Common myeloid progenitor, CD34-positive (primary cell): ENCODE results near the gene SEMA6B.
"Not testable (repeated sequence)": the region's sequence is repeated elsewhere in the genome, so short reads cannot be mapped to it uniquely, and the experiment has no call there.

Experiments used
- CTCF ChIA-PET: fragments of 350-600 bp; sonication (Branson Sonifier 250); formaldehyde crosslinking; loops from one replicate; lab custom pipeline; 2021; ENCODE audit warnings: antibody characterized with exemption; lab: Charles Lee
- POLR2A ChIA-PET: fragments of 350-600 bp; sonication (Branson Sonifier 250); formaldehyde crosslinking; loops from one replicate; lab custom pipeline; 2021; ENCODE audit warnings: antibody characterized with exemption; lab: Charles Lee
- DNase-seq, 3 donors: peaks; one replicate each; pipeline versions ENCODE4 v3.0.0 to v3.0.0-alpha.2; 2013
- H3K27ac ChIP-seq, 2 experiments: 1 replicate in 1 of 2; 2 replicates in 1 of 2; pipeline ENCODE4 v1.7.0; 2013; ENCODE audit warnings: inconsistent platforms in 2 of 2, low read length in 2 of 2, mild to moderate bottlenecking in 2 of 2, low read depth in 1 of 2, moderate library complexity in 1 of 2; ENCODE audit not compliant: severe bottlenecking in 2 of 2, insufficient read depth in 1 of 2, poor library complexity in 1 of 2
- H3K27me3 ChIP-seq, 5 experiments: replicated peaks in 2 of 5; 1 replicate in 3 of 5; 2 replicates in 2 of 5; pipeline versions ENCODE4 v1.6.1 to v1.7.0; 2013; ENCODE audit warnings: low read length in 4 of 5, mild to moderate bottlenecking in 2 of 5, moderate library complexity in 2 of 5, inconsistent platforms in 1 of 5; ENCODE audit not compliant: insufficient read depth in 5 of 5, control insufficient read depth in 4 of 5
- H3K36me3 ChIP-seq, 4 experiments: 1 replicate in 2 of 4; 2 replicates in 2 of 4; pipeline versions ENCODE4 v1.6.1 to v1.7.0; 2013; ENCODE audit warnings: low read length in 3 of 4, control low read depth in 1 of 4, mild to moderate bottlenecking in 1 of 4; ENCODE audit not compliant: control insufficient read depth in 4 of 4, insufficient read depth in 4 of 4
- H3K4me1 ChIP-seq, 4 experiments: 1 replicate in 3 of 4; 2 replicates in 1 of 4; pipeline versions ENCODE4 v1.6.1 to v1.7.1; 2013; ENCODE audit warnings: low read length in 3 of 4, mild to moderate bottlenecking in 3 of 4, control low read depth in 1 of 4, inconsistent platforms in 1 of 4, moderate library complexity in 1 of 4; ENCODE audit not compliant: control insufficient read depth in 4 of 4, insufficient read depth in 4 of 4; ENCODE audit errors: control extremely low read depth in 1 of 4
- H3K4me3 ChIP-seq, 7 experiments: 1 replicate in 4 of 7; 2 replicates in 3 of 7; pipeline versions ENCODE4 v1.5.1 to v1.7.0; 2013; ENCODE audit warnings: mild to moderate bottlenecking in 7 of 7, low read length in 6 of 7, moderate library complexity in 6 of 7, inconsistent platforms in 2 of 7, low read depth in 2 of 7, control low read depth in 1 of 7; ENCODE audit not compliant: insufficient read depth in 4 of 7, control insufficient read depth in 1 of 7; ENCODE audit errors: extremely low read depth in 1 of 7
- H3K9me3 ChIP-seq, 5 experiments: 1 replicate in 4 of 5; 2 replicates in 1 of 5; pipeline versions ENCODE4 v1.6.1 to v1.7.1; 2013; ENCODE audit warnings: low read length in 4 of 5, mild to moderate bottlenecking in 2 of 5, inconsistent platforms in 1 of 5, low read depth in 1 of 5, moderate library complexity in 1 of 5; ENCODE audit not compliant: control insufficient read depth in 4 of 5, insufficient read depth in 2 of 5; ENCODE audit errors: control extremely low read depth in 1 of 5
- WGBS: methylation state at CpG from one replicate; pipeline ENCODE4 v1.1.5; 2013; ENCODE audit not compliant: insufficient coverage; 5-methylcytosine and 5-hydroxymethylcytosine counted together

SEMA6B gene

GRCh38 chr19:4595158-4595557 lies 35.7 kb upstream of the SEMA6B start:
- H3K36me3 ChIP-seq, POLR2A ChIA-PET, DNase-seq, H3K27ac ChIP-seq, H3K9me3 ChIP-seq, H3K4me3 ChIP-seq: not testable (repeated sequence)
- Histone ChIP-seq H3K4me1 (peaks cover 0 to 17% (median 16%) of the 10 kb centered on the region in 4 experiments), H3K27me3 (peaks cover 0 to 40% (median 10%) of the 10 kb centered on the region in 5 experiments)
- whole genome bisulfite sequencing: 97% methylated on average over 7 of the region's 9 CpGs
- CTCF ChIA-PET: interaction anchor here (1.2 to 6.9 kb wide), 6 partner anchors 10 to 42 kb away, joined by 3 to 32 read pairs (median 7); no protein-coding TSS in a partner anchor

- Histone ChIP-seq H3K36me3 (no peaks in the 10 kb centered on the region), H3K9me3 (no peaks in the 10 kb centered on the region), H3K4me3 (no peak overlapping the region), H3K4me1 (peaks cover 0 to 18% (median 16%) of the 10 kb centered on the region in 4 experiments), H3K27me3 (peaks cover 0 to 40% (median 10%) of the 10 kb centered on the region in 5 experiments), H3K27ac (no peak overlapping the region)
- 64% methylated on average over 6 of the region's 9 CpGs for WGBS
- POLR2A ChIA-PET: interaction anchor here (1.5 kb wide), 1 partner anchor 40 kb away, joined by 4 read pairs; no protein-coding TSS in a partner anchor
- peak in 1 of 3 donors; percentile 28 for DNase-seq
- CTCF ChIA-PET: interaction anchor here (1.0 to 6.9 kb wide), 11 partner anchors 9 to 43 kb away, joined by 3 to 37 read pairs (median 5); no protein-coding TSS in a partner anchor
Measured at GRCh38 chr19:4594201-4594600, 34.7 kb upstream of the SEMA6B start.

DNA sequence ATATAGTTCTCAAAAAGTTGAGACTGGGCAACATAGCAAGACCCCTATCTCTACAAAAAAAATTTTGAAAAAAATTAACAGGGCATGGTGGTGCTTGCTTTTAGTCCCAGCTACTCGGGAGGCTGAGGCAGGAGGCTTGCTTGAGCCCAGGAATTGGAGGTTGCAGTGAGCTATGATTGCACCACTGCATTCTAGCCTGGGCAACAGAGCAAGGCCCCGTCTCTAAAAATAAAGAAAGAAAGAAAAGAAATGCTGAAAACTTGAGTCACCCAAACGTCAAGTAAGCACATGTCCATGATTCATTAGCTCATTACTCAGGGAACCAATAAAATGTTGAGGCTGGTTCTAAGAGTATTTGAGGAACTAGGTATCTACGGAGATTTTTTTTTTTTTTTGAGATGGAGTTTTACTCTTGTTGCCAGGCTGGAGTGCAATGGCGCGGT lies 33.9 kb upstream of the SEMA6B start:
- Histone ChIP-seq H3K9me3 (no peaks in the 10 kb centered on the region), H3K4me1 (peaks cover 0 to 15% (median 10%) of the 10 kb centered on the region in 4 experiments), H3K36me3 (no peaks in the 10 kb centered on the region), H3K27me3 (peaks cover 0 to 36% (median 10%) of the 10 kb centered on the region in 5 experiments), H3K27ac (no peak overlapping the region), H3K4me3 (no peak overlapping the region)
- 56% methylated on average over 3 of the region's 6 CpGs for WGBS
- peak; percentile 85 to 95 (median 93) for DNase-seq
- POLR2A ChIA-PET: interaction anchor here (0.8 to 1.5 kb wide), 2 partner anchors 41 to 46 kb away, joined by 3 to 4 read pairs; partner anchors contain the start of gene TNFAIP8L1
- CTCF ChIA-PET: interaction anchor here (1.2 to 5.2 kb wide), 6 partner anchors 11 to 44 kb away, joined by 3 to 37 read pairs (median 8); no protein-coding TSS in a partner anchor

- H3K4me3 ChIP-seq: no peak overlapping the region
- no peak overlapping the region for H3K27ac ChIP-seq
- peaks cover 0 to 36% (median 10%) of the 10 kb centered on the region in 5 experiments for H3K27me3 ChIP-seq
- no peaks in the 10 kb centered on the region for H3K36me3 ChIP-seq
- no peaks in the 10 kb centered on the region for H3K9me3 ChIP-seq
- POLR2A ChIA-PET: no interaction called here
- DNase-seq: no peak
- CTCF ChIA-PET: interaction anchor here (0.7 to 5.2 kb wide), 10 partner anchors 14 to 1219 kb away, joined by 3 to 37 read pairs (median 3); partner anchors contain the start of gene SEMA6B
- WGBS: 75% methylated on average over 1 of the region's 5 CpGs
- peaks cover 0 to 9% (median 5%) of the 10 kb centered on the region in 4 experiments for H3K4me1 ChIP-seq
Measured at GRCh38 chr19:4592445-4592844, 33.0 kb upstream of the SEMA6B start.

DNA sequence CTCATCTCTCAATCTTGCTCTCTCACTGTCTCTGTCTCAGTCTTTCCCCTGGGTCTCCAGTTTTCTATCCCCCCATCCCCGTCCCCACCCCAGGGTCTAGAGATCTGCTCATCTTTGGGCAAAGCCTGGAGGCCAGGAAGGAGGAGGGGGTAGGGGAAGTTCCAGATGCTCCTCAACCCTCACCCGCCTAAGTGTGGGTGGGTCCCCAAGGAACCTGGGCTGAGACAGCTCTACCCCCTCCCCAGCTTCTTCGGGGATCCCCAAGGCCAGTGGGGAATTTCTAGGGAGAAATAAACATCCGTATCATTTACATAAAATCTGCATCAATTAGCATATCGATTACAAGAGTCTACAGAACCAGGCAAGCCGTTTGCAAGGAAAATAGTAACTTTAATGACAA lies 31.8 kb upstream of the SEMA6B start:
- WGBS: 50% methylated on average over 2 of the region's 6 CpGs
- Histone ChIP-seq H3K9me3 (no peaks in the 10 kb centered on the region), H3K4me1 (peaks cover 0 to 5% (median 0%) of the 10 kb centered on the region in 4 experiments), H3K4me3 (no peak overlapping the region), H3K27ac (no peak overlapping the region), H3K27me3 (peaks cover 0 to 28% (median 5%) of the 10 kb centered on the region in 5 experiments), H3K36me3 (no peaks in the 10 kb centered on the region)
- POLR2A ChIA-PET: no interaction called here
- CTCF ChIA-PET: interaction anchor here (1.6 to 5.2 kb wide), 4 partner anchors 15 to 45 kb away, joined by 3 to 37 read pairs (median 20); no protein-coding TSS in a partner anchor
- no peak for DNase-seq

DNA sequence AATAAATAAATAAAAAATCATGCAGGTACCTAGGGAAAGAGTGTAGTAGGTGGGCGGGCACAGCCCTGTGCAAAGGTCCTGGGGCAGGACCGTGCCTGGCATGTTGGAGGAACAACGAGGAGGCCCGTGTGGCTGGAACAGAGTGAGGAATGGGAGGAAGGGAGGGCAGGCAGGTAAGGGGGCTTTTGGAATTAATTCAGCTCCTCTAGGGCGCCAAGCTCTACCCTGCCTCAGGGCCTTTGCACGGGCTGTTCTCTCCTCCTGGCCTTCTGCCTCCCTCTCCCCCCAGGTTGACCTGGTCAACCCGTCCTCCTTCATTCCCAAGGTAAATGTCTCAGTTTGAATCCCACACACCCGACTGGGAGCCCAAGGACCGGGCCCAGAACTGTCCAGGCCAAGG lies 31.1 kb upstream of the SEMA6B start:
- CTCF ChIA-PET: interaction anchor here (1.0 to 5.2 kb wide), 7 partner anchors 10 to 73 kb away, joined by 3 to 37 read pairs (median 6); no protein-coding TSS in a partner anchor

More for the DNA sequence above, 31.1 kb upstream of the SEMA6B start:
- Histone ChIP-seq H3K27ac (no peak overlapping the region), H3K36me3 (no peaks in the 10 kb centered on the region), H3K27me3 (peaks cover 0 to 28% (median 5%) of the 10 kb centered on the region in 5 experiments), H3K9me3 (no peaks in the 10 kb centered on the region), H3K4me3 (no peak overlapping the region), H3K4me1 (peaks cover 0 to 5% (median 0%) of the 10 kb centered on the region in 4 experiments)
- POLR2A ChIA-PET: no interaction called here
- 85% methylated on average over 7 of the region's 9 CpGs for WGBS
- DNase-seq: no peak
